HL-60 (cell line): Measurements from ENCODE around the gene LEF1.

Experiments used
- DNase-seq, 2 experiments: peaks; one replicate each; pipeline ENCODE4 v3.0.0-alpha.2; 2010 to 2020; ENCODE audit warnings: low read depth in 1 of 2, low spot score in 1 of 2
- H3K27ac ChIP-seq: fragments of 250-450 bp; sonication (Bioruptor Pico); replicated peaks from 2 replicates; pipeline ENCODE4 v1.5.1; 2020; ENCODE audit warnings: mild to moderate bottlenecking, moderate library complexity
- H3K27me3 ChIP-seq: fragments of 250-450 bp; sonication (Bioruptor Pico); 2 replicates; pipeline ENCODE4 v1.5.1; 2021; ENCODE audit warnings: mild to moderate bottlenecking, moderate library complexity; ENCODE audit not compliant: insufficient read depth, poor library complexity, severe bottlenecking
- H3K4me3 ChIP-seq: replicated peaks from 2 replicates; pipeline ENCODE4 v1.5.1; 2011; ENCODE audit warnings: mild to moderate bottlenecking, control low read depth, low read length; ENCODE audit not compliant: insufficient read depth
- GABPA ChIP-seq: IDR thresholded peaks from 2 replicates; pipeline ENCODE4 v1.6.1; 2012; ENCODE audit warnings: low read depth
- POLR2AphosphoS5 ChIP-seq: IDR thresholded peaks from 2 replicates; pipeline ENCODE4 v1.6.1; 2012; ENCODE audit warnings: low read depth
- SPI1 ChIP-seq: IDR thresholded peaks from 2 replicates; pipeline ENCODE4 v1.6.1; 2012; ENCODE audit warnings: low read depth, mild to moderate bottlenecking, borderline replicate concordance
- TF ChIP-seq, protein P1 (sequence below): IDR thresholded peaks from one replicate; pipeline ENCODE4 v1.5.1; 2011; ENCODE audit warnings: low read length, control low read depth, inconsistent platforms; ENCODE audit not compliant: insufficient read depth
- TF ChIP-seq, protein P2 (sequence below): IDR thresholded peaks from 2 replicates; pipeline ENCODE4 v1.6.1; 2012; ENCODE audit warnings: low read depth; ENCODE audit not compliant: insufficient replicate concordance

LEF1 gene

GRCh38 chr4:108106186-108106585 lies 62.5 kb downstream of the LEF1 start:
- peaks cover 3% of the 10 kb centered on the region for H3K27me3 ChIP-seq
- no peak for DNase-seq
- TF ChIP-seq SPI1 (no peak), GABPA (no peak), POLR2AphosphoS5 (no peak)
- TF ChIP-seq, protein P1, sequence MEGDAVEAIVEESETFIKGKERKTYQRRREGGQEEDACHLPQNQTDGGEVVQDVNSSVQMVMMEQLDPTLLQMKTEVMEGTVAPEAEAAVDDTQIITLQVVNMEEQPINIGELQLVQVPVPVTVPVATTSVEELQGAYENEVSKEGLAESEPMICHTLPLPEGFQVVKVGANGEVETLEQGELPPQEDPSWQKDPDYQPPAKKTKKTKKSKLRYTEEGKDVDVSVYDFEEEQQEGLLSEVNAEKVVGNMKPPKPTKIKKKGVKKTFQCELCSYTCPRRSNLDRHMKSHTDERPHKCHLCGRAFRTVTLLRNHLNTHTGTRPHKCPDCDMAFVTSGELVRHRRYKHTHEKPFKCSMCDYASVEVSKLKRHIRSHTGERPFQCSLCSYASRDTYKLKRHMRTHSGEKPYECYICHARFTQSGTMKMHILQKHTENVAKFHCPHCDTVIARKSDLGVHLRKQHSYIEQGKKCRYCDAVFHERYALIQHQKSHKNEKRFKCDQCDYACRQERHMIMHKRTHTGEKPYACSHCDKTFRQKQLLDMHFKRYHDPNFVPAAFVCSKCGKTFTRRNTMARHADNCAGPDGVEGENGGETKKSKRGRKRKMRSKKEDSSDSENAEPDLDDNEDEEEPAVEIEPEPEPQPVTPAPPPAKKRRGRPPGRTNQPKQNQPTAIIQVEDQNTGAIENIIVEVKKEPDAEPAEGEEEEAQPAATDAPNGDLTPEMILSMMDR: no peak
- TF ChIP-seq, protein P2, sequence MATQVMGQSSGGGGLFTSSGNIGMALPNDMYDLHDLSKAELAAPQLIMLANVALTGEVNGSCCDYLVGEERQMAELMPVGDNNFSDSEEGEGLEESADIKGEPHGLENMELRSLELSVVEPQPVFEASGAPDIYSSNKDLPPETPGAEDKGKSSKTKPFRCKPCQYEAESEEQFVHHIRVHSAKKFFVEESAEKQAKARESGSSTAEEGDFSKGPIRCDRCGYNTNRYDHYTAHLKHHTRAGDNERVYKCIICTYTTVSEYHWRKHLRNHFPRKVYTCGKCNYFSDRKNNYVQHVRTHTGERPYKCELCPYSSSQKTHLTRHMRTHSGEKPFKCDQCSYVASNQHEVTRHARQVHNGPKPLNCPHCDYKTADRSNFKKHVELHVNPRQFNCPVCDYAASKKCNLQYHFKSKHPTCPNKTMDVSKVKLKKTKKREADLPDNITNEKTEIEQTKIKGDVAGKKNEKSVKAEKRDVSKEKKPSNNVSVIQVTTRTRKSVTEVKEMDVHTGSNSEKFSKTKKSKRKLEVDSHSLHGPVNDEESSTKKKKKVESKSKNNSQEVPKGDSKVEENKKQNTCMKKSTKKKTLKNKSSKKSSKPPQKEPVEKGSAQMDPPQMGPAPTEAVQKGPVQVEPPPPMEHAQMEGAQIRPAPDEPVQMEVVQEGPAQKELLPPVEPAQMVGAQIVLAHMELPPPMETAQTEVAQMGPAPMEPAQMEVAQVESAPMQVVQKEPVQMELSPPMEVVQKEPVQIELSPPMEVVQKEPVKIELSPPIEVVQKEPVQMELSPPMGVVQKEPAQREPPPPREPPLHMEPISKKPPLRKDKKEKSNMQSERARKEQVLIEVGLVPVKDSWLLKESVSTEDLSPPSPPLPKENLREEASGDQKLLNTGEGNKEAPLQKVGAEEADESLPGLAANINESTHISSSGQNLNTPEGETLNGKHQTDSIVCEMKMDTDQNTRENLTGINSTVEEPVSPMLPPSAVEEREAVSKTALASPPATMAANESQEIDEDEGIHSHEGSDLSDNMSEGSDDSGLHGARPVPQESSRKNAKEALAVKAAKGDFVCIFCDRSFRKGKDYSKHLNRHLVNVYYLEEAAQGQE: no peak
- no peak overlapping the region for H3K4me3 ChIP-seq
- no peak overlapping the region for H3K27ac ChIP-seq

GRCh38 chr4:108103099-108103862 lies 65.5 kb downstream of the LEF1 start:
- TF ChIP-seq, protein P2: no peak
- TF ChIP-seq, protein P1: no peak
- no peak for TF ChIP-seq SPI1
- H3K4me3 ChIP-seq: no peak overlapping the region

GRCh38 chr4:108100827-108101226 lies 67.9 kb downstream of the LEF1 start:
- no peak for DNase-seq
- peaks cover 4% of the 10 kb centered on the region for H3K27me3 ChIP-seq
- H3K4me3 ChIP-seq: no peak overlapping the region
- TF ChIP-seq, protein P1: no peak
- TF ChIP-seq GABPA (no peak), SPI1 (no peak), POLR2AphosphoS5 (no peak)
- TF ChIP-seq, protein P2: no peak
- H3K27ac ChIP-seq: no peak overlapping the region

More at GRCh38 chr4:108103099-108103862, 65.5 kb downstream of the LEF1 start:
- H3K27me3 ChIP-seq: peaks cover 4% of the 10 kb centered on the region
- no peak for DNase-seq
- H3K27ac ChIP-seq: no peak overlapping the region
